Activated CD8-positive, alpha-beta T cell treated with anti-CD3 and anti-CD28 coated beads for 36 hours (primary cell): ENCODE measurements around the gene CHIA. TPM values are rescaled to one million over a fixed set of nuclear protein-coding genes. Genes with fewer than 3 reads are reported as not detected.

Experiments used
- ATAC-seq: fragments of 200-7000 bp; cut with Tn5 transposase; one replicate; pipeline ENCODE4 v1.10.0; 2021; ENCODE audit warnings: mild to moderate bottlenecking, moderate library complexity
- CTCF ChIA-PET: fragments of 350-600 bp; sonication (Branson Sonifier 250); formaldehyde crosslinking; loops from one replicate; lab custom pipeline; 2021; ENCODE audit warnings: antibody characterized with exemption; lab: Charles Lee
- POLR2A ChIA-PET: fragments of 350-600 bp; sonication (Branson Sonifier 250); formaldehyde crosslinking; loops from one replicate; lab custom pipeline; 2021; ENCODE audit warnings: antibody characterized with exemption; lab: Charles Lee
- DNase-seq: peaks from one replicate; pipeline ENCODE4 v3.0.0-alpha.2; 2020
- H3K27ac Mint-ChIP-seq: one replicate; pipeline ENCODE4 v1.8.0; 2021; ENCODE audit warnings: mild to moderate bottlenecking, mixed read lengths
- H3K27me3 Mint-ChIP-seq: one replicate; pipeline ENCODE4 v1.8.0; 2021; ENCODE audit warnings: mixed read lengths
- H3K36me3 Mint-ChIP-seq: one replicate; pipeline ENCODE4 v1.8.0; 2021; ENCODE audit warnings: low read depth, mixed read lengths
- H3K4me1 Mint-ChIP-seq: one replicate; pipeline ENCODE4 v1.8.0; 2021; ENCODE audit warnings: low read depth, mixed read lengths
- H3K4me3 Mint-ChIP-seq: one replicate; pipeline ENCODE4 v1.8.0; 2021; ENCODE audit warnings: mild to moderate bottlenecking, moderate library complexity, mixed read lengths
- H3K9me3 Mint-ChIP-seq: one replicate; pipeline ENCODE4 v1.8.0; 2021; ENCODE audit warnings: mixed read lengths
- CTCF ChIP-seq: fragments of 200-600 bp; IDR thresholded peaks from one replicate; pipeline ENCODE4 v1.8.0; 2022; ENCODE audit warnings: antibody characterized with exemption, mild to moderate bottlenecking
- intact Hi-C: fragments of 100-400 bp; cut with micrococcal nuclease; formaldehyde crosslinking; loops from one replicate; pipeline ENCODE4 v1.10.0; 2022
- total RNA-seq, 2 experiments: library from RNA; stranded (reverse); gene quantifications; one replicate each; pipeline ENCODE4 v1.2.3, GENCODE V29; 2021

Gene CHIA
- not detected for total RNA-seq

DNA sequence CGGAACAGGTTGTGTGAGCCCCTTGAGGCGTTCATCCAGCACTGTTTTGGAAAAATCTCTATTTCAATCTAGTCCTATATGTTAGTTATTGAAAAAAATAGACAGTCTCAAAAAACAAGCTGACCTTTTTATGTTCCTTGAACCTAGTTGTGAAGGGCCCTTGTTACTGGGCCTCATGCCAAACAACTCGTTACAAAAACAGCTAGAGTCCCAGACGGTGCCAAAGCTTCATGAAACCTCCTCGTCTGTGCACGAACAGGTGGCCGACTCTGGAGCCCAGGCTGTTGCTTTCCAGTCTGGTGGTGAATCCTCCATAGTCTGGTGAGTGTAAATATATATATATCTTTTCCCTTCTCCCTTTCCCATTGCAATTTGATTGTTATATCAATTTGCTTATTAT, at the start of gene CHIA:
TSS of gene CHIA (plus strand) at position 222 of the 400 bp plus-strand sequence. CDS start 19,617 bp downstream, outside the sequence.
- POLR2A ChIA-PET, result no interaction called here

GRCh38 chr1:111241797-111242196, 48.9 kb upstream of the CHIA start:
- intact Hi-C loops, result no loop called here
- H3K9me3 Mint-ChIP-seq, result no peaks in the 10 kb centered on the region
- ATAC-seq, result no peak
- ChIA-PET POLR2A (interaction anchor here (1.3 kb wide), 1 partner anchor 25 kb away, joined by 3 read pairs; no protein-coding TSS in a partner anchor), CTCF (interaction anchor here (1.2 to 1.4 kb wide), 2 partner anchors 12 to 91 kb away, joined by 3 to 4 read pairs; no protein-coding TSS in a partner anchor)
- H3K4me3 Mint-ChIP-seq, result no peak overlapping the region
- no peak for TF ChIP-seq CTCF
- peaks cover 5% of the 10 kb centered on the region for H3K36me3 Mint-ChIP-seq
- no peaks in the 10 kb centered on the region for H3K4me1 Mint-ChIP-seq
- no peak for DNase-seq
- no peak overlapping the region for H3K27ac Mint-ChIP-seq
- no peaks in the 10 kb centered on the region for H3K27me3 Mint-ChIP-seq

More for the DNA sequence above, at the start of gene CHIA:
- H3K9me3 Mint-ChIP-seq, result no peaks in the 10 kb centered on the region
- TF ChIP-seq CTCF, result no peak
- H3K4me3 Mint-ChIP-seq, result no peak within 1 kb of the TSS
- CTCF ChIA-PET, result interaction anchor here (0.6 to 1.2 kb wide), 2 partner anchors 26 to 33 kb away, joined by 3 read pairs; no protein-coding TSS in a partner anchor
- no peak within 1 kb of the TSS for H3K27ac Mint-ChIP-seq
- no peaks in the 10 kb centered on the region for H3K36me3 Mint-ChIP-seq
- no peaks in the 10 kb centered on the region for H3K27me3 Mint-ChIP-seq
- no peak for DNase-seq
- intact Hi-C loops, result no loop called here
- ATAC-seq, result no peak
- H3K4me1 Mint-ChIP-seq, result peaks cover 12% of the 10 kb centered on the region

GRCh38 chr1:111242805-111243523, 47.7 kb upstream of the CHIA start:
- Mint-ChIP-seq H3K27me3 (no peaks in the 10 kb centered on the region), H3K27ac (no peak overlapping the region), H3K4me1 (no peaks in the 10 kb centered on the region), H3K9me3 (no peaks in the 10 kb centered on the region), H3K36me3 (peaks cover 2% of the 10 kb centered on the region), H3K4me3 (no peak overlapping the region)
- intact Hi-C loops, result no loop called here
- no peak for DNase-seq
- TF ChIP-seq CTCF, result no peak
- ChIA-PET POLR2A (interaction anchor here (1.3 to 1.4 kb wide), 2 partner anchors 10 to 24 kb away, joined by 3 read pairs; no protein-coding TSS in a partner anchor), CTCF (interaction anchor here (1.4 kb wide), 1 partner anchor 11 kb away, joined by 3 read pairs; no protein-coding TSS in a partner anchor)
- ATAC-seq, result no peak

DNA sequence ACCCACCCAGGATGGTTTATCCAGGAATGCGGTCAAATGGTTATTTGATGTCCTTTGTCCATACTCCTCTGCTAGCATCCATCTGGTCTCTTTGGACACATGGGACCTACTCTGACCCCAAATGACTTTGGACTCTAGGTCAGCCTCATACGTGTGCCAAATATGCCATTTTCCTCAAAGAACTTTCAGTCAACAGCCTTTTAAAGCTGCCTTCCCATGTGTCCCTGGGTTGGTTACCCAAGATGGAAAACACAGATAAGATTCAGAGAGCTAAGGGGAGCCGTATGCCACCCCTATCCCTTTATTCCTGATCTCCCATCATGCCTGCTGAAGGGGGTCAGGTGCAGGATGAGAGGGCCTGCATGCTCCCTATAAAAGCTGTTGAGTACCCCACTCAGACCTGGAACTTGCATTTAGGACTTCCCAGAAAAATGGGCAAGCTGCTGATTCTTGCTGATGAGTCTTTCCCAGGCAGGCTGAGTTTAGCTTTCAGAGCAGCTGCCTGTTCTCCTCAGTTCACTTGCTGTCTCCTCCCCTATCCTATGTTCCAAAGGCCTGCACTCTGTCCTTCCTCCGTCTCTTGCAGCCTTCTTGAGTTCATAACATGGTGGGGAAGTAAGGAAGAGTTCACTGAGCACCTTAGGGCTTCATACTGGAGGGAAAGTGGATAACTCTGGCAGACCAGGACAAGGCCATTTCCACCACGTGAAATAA, 43.4 kb upstream of the CHIA start:
- no peaks in the 10 kb centered on the region for H3K27me3 Mint-ChIP-seq
- no peak for TF ChIP-seq CTCF
- ChIA-PET POLR2A (interaction anchor here (1.1 kb wide), 1 partner anchor 59 kb away, joined by 3 read pairs; no protein-coding TSS in a partner anchor), CTCF (interaction anchor here (0.6 to 1.2 kb wide), 2 partner anchors 24 kb away, joined by 3 to 5 read pairs; no protein-coding TSS in a partner anchor)
- intact Hi-C loops, result no loop called here
- peaks cover 12% of the 10 kb centered on the region for H3K4me1 Mint-ChIP-seq
- no peak overlapping the region for H3K27ac Mint-ChIP-seq
- no peak overlapping the region for H3K4me3 Mint-ChIP-seq
- DNase-seq (no peak), ATAC-seq (no peak)
- H3K36me3 Mint-ChIP-seq, result peaks cover 2% of the 10 kb centered on the region
- no peaks in the 10 kb centered on the region for H3K9me3 Mint-ChIP-seq
